CD8-positive, alpha-beta memory T cell (primary cell): ENCODE results near the gene CFAP157. TPM values are rescaled to one million over a fixed set of nuclear protein-coding genes. Genes with fewer than 3 reads are reported as not detected.

Experiments used
- CTCF ChIA-PET: fragments of 350-600 bp; sonication (Branson Sonifier 250); formaldehyde crosslinking; loops from one replicate; lab custom pipeline; 2021; ENCODE audit warnings: antibody characterized with exemption; lab: Charles Lee
- POLR2A ChIA-PET: fragments of 350-600 bp; sonication (Branson Sonifier 250); formaldehyde crosslinking; loops from one replicate; lab custom pipeline; 2021; ENCODE audit warnings: antibody characterized with exemption; lab: Charles Lee
- DNase-seq, 5 donors: peaks; one replicate each; pipeline versions ENCODE4 v3.0.0 to v3.0.0-alpha.2; 2020 to 2022; ENCODE audit warnings: mixed read lengths in 1 of 5
- H3K27ac ChIP-seq: one replicate; pipeline ENCODE4 v1.7.0; 2013; ENCODE audit warnings: low read depth, mild to moderate bottlenecking, low read length, moderate library complexity
- H3K27me3 ChIP-seq: 2 replicates; pipeline ENCODE4 v1.7.0; 2013; ENCODE audit warnings: low read length, mild to moderate bottlenecking; ENCODE audit not compliant: insufficient read depth, poor library complexity, severe bottlenecking
- H3K36me3 ChIP-seq: 2 replicates; pipeline ENCODE4 v1.7.0; 2013; ENCODE audit warnings: mild to moderate bottlenecking, low read length, moderate library complexity; ENCODE audit not compliant: insufficient read depth
- H3K4me1 ChIP-seq: 2 replicates; pipeline ENCODE4 v1.7.0; 2013; ENCODE audit warnings: mild to moderate bottlenecking, low read length, moderate library complexity; ENCODE audit not compliant: insufficient read depth
- H3K4me3 ChIP-seq: 2 replicates; pipeline ENCODE4 v1.7.0; 2013; ENCODE audit warnings: mild to moderate bottlenecking, low read length
- H3K9me3 ChIP-seq: 2 replicates; pipeline ENCODE4 v1.7.0; 2013; ENCODE audit warnings: mild to moderate bottlenecking, low read length
- H3K27ac Mint-ChIP-seq, 8 donors: one replicate each; pipeline ENCODE4 v1.8.0; 2020 to 2021; ENCODE audit warnings: mixed read lengths in 8 of 8, mild to moderate bottlenecking in 6 of 8, inconsistent platforms in 3 of 8, moderate library complexity in 3 of 8
- H3K27me3 Mint-ChIP-seq, 2 donors: one replicate each; pipeline ENCODE4 v1.8.0; 2020 to 2021; ENCODE audit warnings: mixed read lengths in 2 of 2, mild to moderate bottlenecking in 1 of 2, moderate library complexity in 1 of 2
- H3K36me3 Mint-ChIP-seq, 3 donors: one replicate each; pipeline ENCODE4 v1.8.0; 2020 to 2021; ENCODE audit warnings: mixed read lengths in 3 of 3, inconsistent platforms in 1 of 3, mild to moderate bottlenecking in 1 of 3
- H3K4me1 Mint-ChIP-seq, 3 donors: one replicate each; pipeline ENCODE4 v1.8.0; 2020 to 2021; ENCODE audit warnings: mixed read lengths in 3 of 3, inconsistent platforms in 1 of 3, mild to moderate bottlenecking in 1 of 3
- H3K4me3 Mint-ChIP-seq, 7 donors: one replicate each; pipeline ENCODE4 v1.8.0; 2020 to 2021; ENCODE audit warnings: mixed read lengths in 7 of 7, mild to moderate bottlenecking in 6 of 7, moderate library complexity in 4 of 7, inconsistent platforms in 2 of 7
- H3K9me3 Mint-ChIP-seq, 5 donors: one replicate each; pipeline ENCODE4 v1.8.0; 2020 to 2022; ENCODE audit warnings: mixed read lengths in 5 of 5, mild to moderate bottlenecking in 3 of 5, moderate library complexity in 2 of 5, inconsistent platforms in 1 of 5
- polyA plus RNA-seq: library from polyadenylated mRNA; unstranded; fragments of 300-500 nt; fragmentation: Illumina TruSeq; gene quantifications from one replicate; pipeline ENCODE4 v1.2.3, GENCODE V29; 2021
- total RNA-seq, 2 experiments: library from RNA; stranded (reverse); gene quantifications; one replicate each; pipeline ENCODE4 v1.2.3, GENCODE V29; 2021

The CFAP157 gene
- total and polyA plus RNA-seq, 3 experiments from 2014 or later = 0.33 TPM; not detected in 2

GRCh38 chr9:127705577-127706379, 1.0 kb upstream of the CFAP157 start:
- no peak overlapping the region for H3K27ac Mint-ChIP-seq
- Histone ChIP-seq H3K27me3 (no peaks in the 10 kb centered on the region), H3K27ac (no peak overlapping the region), H3K4me3 (no peak overlapping the region), H3K36me3 (no peaks in the 10 kb centered on the region), H3K4me1 (peaks cover 4% of the 10 kb centered on the region), H3K9me3 (no peaks in the 10 kb centered on the region)
- peaks cover 0 to 3% of the 10 kb centered on the region in 2 donors for H3K27me3 Mint-ChIP-seq
- H3K4me3 Mint-ChIP-seq = no peak overlapping the region
- peaks cover 14 to 19% (median 19%) of the 10 kb centered on the region in 3 donors for H3K4me1 Mint-ChIP-seq
- no peaks in the 10 kb centered on the region for H3K36me3 Mint-ChIP-seq
- POLR2A ChIA-PET = interaction anchor here (0.6 kb wide), 1 partner anchor 164 kb away, joined by 6 read pairs; no protein-coding TSS in a partner anchor
- no peaks in the 10 kb centered on the region for H3K9me3 Mint-ChIP-seq
- CTCF ChIA-PET = interaction anchor here (1.0 to 2.2 kb wide), 2 partner anchors 27 to 29 kb away, joined by 3 to 12 read pairs; partner anchors contain the start of gene TOR2A
- peak in 1 of 5 donors; percentile 39 for DNase-seq

- Histone ChIP-seq H3K4me1 (peaks cover 13% of the 10 kb centered on the region), H3K9me3 (no peaks in the 10 kb centered on the region), H3K36me3 (no peaks in the 10 kb centered on the region), H3K4me3 (no peak overlapping the region), H3K27ac (no peak overlapping the region), H3K27me3 (no peaks in the 10 kb centered on the region)
- no peaks in the 10 kb centered on the region for H3K9me3 Mint-ChIP-seq
- POLR2A ChIA-PET = interaction anchor here (1.1 kb wide), 1 partner anchor 27 kb away, joined by 4 read pairs; the partner anchor contains the start of gene TOR2A
- peak overlapping the region in 1 of 7 donors; percentile 40 for H3K4me3 Mint-ChIP-seq
- H3K27ac Mint-ChIP-seq = peak overlapping the region in 6 of 8 donors; percentile 19 to 62 (median 42)
- H3K27me3 Mint-ChIP-seq = peaks cover 0 to 3% of the 10 kb centered on the region in 2 donors
- no peaks in the 10 kb centered on the region for H3K36me3 Mint-ChIP-seq
- H3K4me1 Mint-ChIP-seq = peaks cover 23 to 29% (median 28%) of the 10 kb centered on the region in 3 donors
- DNase-seq = peak in 4 of 5 donors; percentile 33 to 73 (median 50)
- CTCF ChIA-PET = interaction anchor here (1.1 to 3.8 kb wide), 2 partner anchors 27 to 163 kb away, joined by 4 to 28 read pairs; partner anchors contain the start of gene TOR2A
Observed at GRCh38 chr9:127707766-127708165, 978 bp downstream of the CFAP157 start.

- H3K9me3 ChIP-seq = no peaks in the 10 kb centered on the region
- no peaks in the 10 kb centered on the region for H3K36me3 Mint-ChIP-seq
- DNase-seq = peak in 1 of 5 donors; percentile 39
- H3K27ac Mint-ChIP-seq = peak overlapping the region in 1 of 8 donors; percentile 79
- peaks cover 0 to 3% of the 10 kb centered on the region in 2 donors for H3K27me3 Mint-ChIP-seq
- H3K4me1 ChIP-seq = peaks cover 14% of the 10 kb centered on the region
- H3K4me3 Mint-ChIP-seq = peak overlapping the region in 1 of 7 donors; percentile 52
- H3K4me1 Mint-ChIP-seq = peaks cover 23 to 34% (median 32%) of the 10 kb centered on the region in 3 donors
- H3K27me3 ChIP-seq = no peaks in the 10 kb centered on the region
- H3K4me3 ChIP-seq = no peak overlapping the region
- H3K27ac ChIP-seq = no peak overlapping the region
- ChIA-PET POLR2A (no interaction called here), CTCF (interaction anchor here (1.0 to 3.8 kb wide), 2 partner anchors 26 to 39 kb away, joined by 3 to 28 read pairs; partner anchors contain the start of gene TOR2A)
- H3K9me3 Mint-ChIP-seq = no peaks in the 10 kb centered on the region
- H3K36me3 ChIP-seq = no peaks in the 10 kb centered on the region
Observed at GRCh38 chr9:127708952-127709587, 2.3 kb downstream of the CFAP157 start.

GRCh38 chr9:127710204-127710783, 3.5 kb downstream of the CFAP157 start:
- peak overlapping the region in 3 of 7 donors; percentile 49 to 58 (median 52) for H3K4me3 Mint-ChIP-seq
- H3K27ac Mint-ChIP-seq = peak overlapping the region in 4 of 8 donors; percentile 33 to 85 (median 76)
- POLR2A ChIA-PET = no interaction called here
- CTCF ChIA-PET = interaction anchor here (1.2 to 3.8 kb wide), 2 partner anchors 19 to 25 kb away, joined by 3 to 28 read pairs; partner anchors contain the start of gene TOR2A
- H3K9me3 Mint-ChIP-seq = no peaks in the 10 kb centered on the region
- Histone ChIP-seq H3K4me3 (no peak overlapping the region), H3K27ac (no peak overlapping the region), H3K36me3 (no peaks in the 10 kb centered on the region), H3K27me3 (no peaks in the 10 kb centered on the region), H3K9me3 (no peaks in the 10 kb centered on the region), H3K4me1 (peaks cover 19% of the 10 kb centered on the region)
- peaks cover 0 to 2% (median 0%) of the 10 kb centered on the region in 3 donors for H3K36me3 Mint-ChIP-seq
- H3K4me1 Mint-ChIP-seq = peaks cover 30 to 43% (median 36%) of the 10 kb centered on the region in 3 donors
- DNase-seq = no peak
- H3K27me3 Mint-ChIP-seq = peaks cover 0 to 3% of the 10 kb centered on the region in 2 donors

- no peaks in the 10 kb centered on the region for H3K36me3 ChIP-seq
- Mint-ChIP-seq H3K27me3 (peaks cover 0 to 5% of the 10 kb centered on the region in 2 donors), H3K36me3 (peaks cover 0 to 7% (median 1%) of the 10 kb centered on the region in 3 donors), H3K4me3 (peak overlapping the region; percentile 26 to 79 (median 44)), H3K9me3 (no peaks in the 10 kb centered on the region), H3K27ac (peak overlapping the region in 5 of 8 donors; percentile 35 to 95 (median 47)), H3K4me1 (peaks cover 40 to 52% (median 43%) of the 10 kb centered on the region in 3 donors)
- H3K4me1 ChIP-seq = peaks cover 23% of the 10 kb centered on the region
- H3K27ac ChIP-seq = no peak overlapping the region
- no peak overlapping the region for H3K4me3 ChIP-seq
- ChIA-PET POLR2A (no interaction called here), CTCF (interaction anchor here (1.2 to 2.3 kb wide), 2 partner anchors 18 to 23 kb away, joined by 3 to 12 read pairs; partner anchors contain the start of gene TOR2A)
- H3K9me3 ChIP-seq = no peaks in the 10 kb centered on the region
- no peak for DNase-seq
- H3K27me3 ChIP-seq = no peaks in the 10 kb centered on the region
Observed at GRCh38 chr9:127711226-127711701, 4.5 kb downstream of the CFAP157 start.

GRCh38 chr9:127711831-127712274, 5.1 kb downstream of the CFAP157 start:
- no peaks in the 10 kb centered on the region for H3K9me3 ChIP-seq
- peaks cover 41 to 54% (median 44%) of the 10 kb centered on the region in 3 donors for H3K4me1 Mint-ChIP-seq
- no peaks in the 10 kb centered on the region for H3K36me3 ChIP-seq
- ChIA-PET CTCF (interaction anchor here (2.3 kb wide), 1 partner anchor 23 kb away, joined by 12 read pairs; the partner anchor contains the start of gene TOR2A), POLR2A (no interaction called here)
- peaks cover 0 to 7% (median 1%) of the 10 kb centered on the region in 3 donors for H3K36me3 Mint-ChIP-seq
- H3K27me3 Mint-ChIP-seq = peaks cover 0 to 5% of the 10 kb centered on the region in 2 donors
- no peaks in the 10 kb centered on the region for H3K9me3 Mint-ChIP-seq
- peak overlapping the region in 2 of 7 donors; percentile 44 to 73 for H3K4me3 Mint-ChIP-seq
- no peaks in the 10 kb centered on the region for H3K27me3 ChIP-seq
- H3K27ac Mint-ChIP-seq = no peak overlapping the region
- H3K4me3 ChIP-seq = no peak overlapping the region
- no peak for DNase-seq
- no peak overlapping the region for H3K27ac ChIP-seq
- H3K4me1 ChIP-seq = peaks cover 26% of the 10 kb centered on the region

- H3K4me1 ChIP-seq = peaks cover 26% of the 10 kb centered on the region
- H3K9me3 ChIP-seq = no peaks in the 10 kb centered on the region
- H3K36me3 Mint-ChIP-seq = peaks cover 0 to 7% (median 1%) of the 10 kb centered on the region in 3 donors
- DNase-seq = peak in 1 of 5 donors; percentile 36
- POLR2A ChIA-PET = no interaction called here
- H3K4me1 Mint-ChIP-seq = peaks cover 40 to 54% (median 42%) of the 10 kb centered on the region in 3 donors
- H3K4me3 ChIP-seq = no peak overlapping the region
- H3K27ac ChIP-seq = no peak overlapping the region
- peak overlapping the region in 2 of 8 donors; percentile 24 to 33 for H3K27ac Mint-ChIP-seq
- no peaks in the 10 kb centered on the region for H3K9me3 Mint-ChIP-seq
- peak overlapping the region in 6 of 7 donors; percentile 5 to 73 (median 45) for H3K4me3 Mint-ChIP-seq
- H3K27me3 ChIP-seq = no peaks in the 10 kb centered on the region
- CTCF ChIA-PET = interaction anchor here (2.3 kb wide), 1 partner anchor 22 kb away, joined by 12 read pairs; the partner anchor contains the start of gene TOR2A
- H3K36me3 ChIP-seq = no peaks in the 10 kb centered on the region
- peaks cover 0 to 5% of the 10 kb centered on the region in 2 donors for H3K27me3 Mint-ChIP-seq
Observed at GRCh38 chr9:127712371-127712770, 5.6 kb downstream of the CFAP157 start.
